ENCODE measurements around the gene EPS8L2. TPM values are rescaled to one million over a fixed set of nuclear protein-coding genes. Genes with fewer than 3 reads are reported as not detected.

EPS8L2 gene
- total RNA-seq, 1 experiment from 2014 or later, result 119 TPM

GRCh38 chr11:719214-720016, 13.4 kb downstream of the EPS8L2 start:
- Mint-ChIP-seq H3K9me3 (ENCODE audit: unreplicated experiment) (no peaks in the 10 kb centered on the region), H3K4me1 (ENCODE audit: insufficient read depth, unreplicated experiment) (no peaks in the 10 kb centered on the region), H3K27me3 (ENCODE audit: insufficient read depth, unreplicated experiment) (no peaks in the 10 kb centered on the region), H3K36me3 (ENCODE audit: insufficient read depth, unreplicated experiment) (peaks cover 65% of the 10 kb centered on the region), H3K27ac (ENCODE audit: low read depth, unreplicated experiment) (no peak overlapping the region), H3K4me3 (ENCODE audit: unreplicated experiment) (no peak overlapping the region)
- no peak for TF ChIP-seq CTCF (IDR thresholded peaks at IDR 0.05; ENCODE audit: unreplicated experiment)
- BruUV-seq (replicated peaks), result no TSS peak
- CTCF ChIA-PET, result interaction anchor here (0.6 to 1.4 kb wide), 2 partner anchors 9 to 65 kb away, joined by 3 read pairs; no protein-coding TSS in a partner anchor
- DNase-seq (ENCODE audit: unreplicated experiment), result no peak
- POLR2A ChIA-PET, result interaction anchor here (1.4 to 1.5 kb wide), 2 partner anchors 13 to 22 kb away, joined by 3 to 6 read pairs; no protein-coding TSS in a partner anchor
- intact Hi-C loops (cut with micrococcal nuclease), result loop anchor here (10.0 kb wide), 1 partner anchor 155 kb away; the partner anchor contains the start of genes LMNTD2 and RASSF7

- Mint-ChIP-seq H3K4me1 (ENCODE audit: insufficient read depth, unreplicated experiment) (no peaks in the 10 kb centered on the region), H3K27me3 (ENCODE audit: insufficient read depth, unreplicated experiment) (no peaks in the 10 kb centered on the region), H3K27ac (ENCODE audit: low read depth, unreplicated experiment) (no peak overlapping the region), H3K9me3 (ENCODE audit: unreplicated experiment) (no peaks in the 10 kb centered on the region), H3K4me3 (ENCODE audit: unreplicated experiment) (no peak overlapping the region), H3K36me3 (ENCODE audit: insufficient read depth, unreplicated experiment) (peaks cover 65% of the 10 kb centered on the region)
- intact Hi-C loops (cut with micrococcal nuclease), result loop anchor here (10.0 kb wide), 1 partner anchor 155 kb away; the partner anchor contains the start of genes LMNTD2 and RASSF7
- no peak for DNase-seq (ENCODE audit: unreplicated experiment)
- no TSS peak for BruUV-seq (replicated peaks)
- POLR2A ChIA-PET, result interaction anchor here (1.0 to 1.4 kb wide), 2 partner anchors 10 to 23 kb away, joined by 3 read pairs; no protein-coding TSS in a partner anchor
- CTCF ChIA-PET, result interaction anchor here (0.6 to 1.4 kb wide), 2 partner anchors 10 to 64 kb away, joined by 3 read pairs; no protein-coding TSS in a partner anchor
- no peak for TF ChIP-seq CTCF (IDR thresholded peaks at IDR 0.05; ENCODE audit: unreplicated experiment)
These were observed 14.1 kb downstream of the EPS8L2 start for GRCh38 chr11:720017-720641.

GRCh38 chr11:720642-721246, 14.7 kb downstream of the EPS8L2 start:
- no peaks in the 10 kb centered on the region for H3K9me3 Mint-ChIP-seq (ENCODE audit: unreplicated experiment)
- H3K4me1 Mint-ChIP-seq (ENCODE audit: insufficient read depth, unreplicated experiment), result no peaks in the 10 kb centered on the region
- no peaks in the 10 kb centered on the region for H3K27me3 Mint-ChIP-seq (ENCODE audit: insufficient read depth, unreplicated experiment)
- BruUV-seq (replicated peaks), result no TSS peak
- POLR2A ChIA-PET, result interaction anchor here (0.5 to 1.0 kb wide), 2 partner anchors 10 to 447 kb away, joined by 3 to 4 read pairs; no protein-coding TSS in a partner anchor
- H3K4me3 Mint-ChIP-seq (ENCODE audit: unreplicated experiment), result no peak overlapping the region
- DNase-seq (ENCODE audit: unreplicated experiment), result no peak
- TF ChIP-seq CTCF (IDR thresholded peaks at IDR 0.05; ENCODE audit: unreplicated experiment), result no peak
- intact Hi-C loops (cut with micrococcal nuclease), result loop anchor here (10.0 kb wide), 1 partner anchor 156 kb away; the partner anchor contains the start of genes LMNTD2 and RASSF7
- H3K36me3 Mint-ChIP-seq (ENCODE audit: insufficient read depth, unreplicated experiment), result peaks cover 68% of the 10 kb centered on the region
- no peak overlapping the region for H3K27ac Mint-ChIP-seq (ENCODE audit: low read depth, unreplicated experiment)
- CTCF ChIA-PET, result interaction anchor here (0.6 to 1.4 kb wide), 2 partner anchors 63 to 161 kb away, joined by 3 read pairs; no protein-coding TSS in a partner anchor
